ENCODE results near the gene TTC28.

DNA sequence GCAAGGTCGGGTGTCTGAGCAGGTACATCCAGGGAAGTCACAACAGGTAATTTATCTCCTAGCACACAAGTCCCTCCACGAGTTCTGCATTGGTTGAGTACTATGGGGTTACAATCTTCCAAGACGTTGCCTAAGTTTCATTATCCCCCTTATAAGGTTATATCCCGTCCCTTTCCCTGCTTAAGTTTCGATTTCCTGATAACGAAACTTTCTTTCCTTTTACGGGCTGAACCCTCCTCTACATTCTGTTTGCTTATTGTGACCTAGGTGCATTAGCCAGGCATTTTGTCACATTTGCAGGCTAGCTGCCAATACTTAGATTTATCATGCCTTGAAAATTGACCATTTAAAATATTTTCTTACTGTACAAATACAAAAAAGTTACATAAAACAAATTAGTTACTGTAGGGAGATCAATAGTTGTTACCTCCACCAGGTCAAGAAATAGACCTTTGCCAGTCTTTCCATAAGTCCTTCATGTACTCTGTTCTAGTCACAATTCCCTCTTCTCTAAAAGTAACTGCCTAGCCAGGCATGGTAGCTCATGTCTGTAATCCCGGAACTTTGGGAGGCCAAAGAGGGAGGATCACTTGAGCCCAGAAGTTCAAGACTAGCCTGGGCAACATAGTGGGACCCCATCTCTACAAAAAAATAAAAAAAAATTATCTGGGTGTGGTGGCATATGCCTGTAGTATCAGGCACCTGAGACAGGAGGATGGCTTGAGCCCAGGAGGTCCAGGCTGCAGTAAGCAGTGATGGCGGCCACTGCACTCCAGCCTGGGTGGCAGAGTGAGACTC is 746.3 kb downstream of the TTC28 start:
- TF ChIP-seq, protein P1, sequence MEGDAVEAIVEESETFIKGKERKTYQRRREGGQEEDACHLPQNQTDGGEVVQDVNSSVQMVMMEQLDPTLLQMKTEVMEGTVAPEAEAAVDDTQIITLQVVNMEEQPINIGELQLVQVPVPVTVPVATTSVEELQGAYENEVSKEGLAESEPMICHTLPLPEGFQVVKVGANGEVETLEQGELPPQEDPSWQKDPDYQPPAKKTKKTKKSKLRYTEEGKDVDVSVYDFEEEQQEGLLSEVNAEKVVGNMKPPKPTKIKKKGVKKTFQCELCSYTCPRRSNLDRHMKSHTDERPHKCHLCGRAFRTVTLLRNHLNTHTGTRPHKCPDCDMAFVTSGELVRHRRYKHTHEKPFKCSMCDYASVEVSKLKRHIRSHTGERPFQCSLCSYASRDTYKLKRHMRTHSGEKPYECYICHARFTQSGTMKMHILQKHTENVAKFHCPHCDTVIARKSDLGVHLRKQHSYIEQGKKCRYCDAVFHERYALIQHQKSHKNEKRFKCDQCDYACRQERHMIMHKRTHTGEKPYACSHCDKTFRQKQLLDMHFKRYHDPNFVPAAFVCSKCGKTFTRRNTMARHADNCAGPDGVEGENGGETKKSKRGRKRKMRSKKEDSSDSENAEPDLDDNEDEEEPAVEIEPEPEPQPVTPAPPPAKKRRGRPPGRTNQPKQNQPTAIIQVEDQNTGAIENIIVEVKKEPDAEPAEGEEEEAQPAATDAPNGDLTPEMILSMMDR (IDR thresholded peaks at IDR 0.05; ENCODE audit: insufficient read depth, low read depth, low read length), result no peak
- no peak for TF ChIP-seq EZH2 (IDR thresholded peaks at IDR 0.05; ENCODE audit: insufficient read depth, low read length)
